K562 (cell line): ENCODE measurements around the gene ANKRD65.

Experiments used
- CBX5 ChIP-seq: IDR thresholded peaks from 2 replicates; pipeline ENCODE4 v1.6.1; 2014; ENCODE audit warnings: low read depth, borderline replicate concordance
- CEBPB ChIP-seq: fragments of 450-650 bp; IDR thresholded peaks from 2 replicates; pipeline ENCODE4 v1.6.1; 2016; ENCODE audit warnings: missing genetic modification characterization, missing compliant biosample characterization
- CTCF ChIP-seq, 3 experiments: IDR thresholded peaks in 2 of 3; conservative IDR thresholded peaks in 1 of 3; 2 replicates each; pipeline ENCODE4 v1.5.1; 2011 to 2012; ENCODE audit warnings: low read length in 3 of 3, mild to moderate bottlenecking in 3 of 3, control low read depth in 2 of 3, improper control_type of control experiment in 1 of 3, inconsistent platforms in 1 of 3, low read depth in 1 of 3, mixed read lengths in 1 of 3, moderate library complexity in 1 of 3; ENCODE audit not compliant: insufficient read depth in 2 of 3
- EZH2 ChIP-seq: IDR thresholded peaks from 2 replicates; pipeline ENCODE4 v1.6.1; 2012; ENCODE audit warnings: low read depth, mild to moderate bottlenecking, inconsistent platforms, low read length, borderline replicate concordance
- JUNB ChIP-seq: fragments of 450-650 bp; formaldehyde crosslinking; conservative IDR thresholded peaks from 2 replicates; pipeline ENCODE4 v1.4.0; 2020; ENCODE audit warnings: mild to moderate bottlenecking
- MIER1 ChIP-seq: fragments of 450-650 bp; IDR thresholded peaks from 2 replicates; pipeline ENCODE4 v1.6.1; 2016; ENCODE audit warnings: antibody characterized with exemption, mild to moderate bottlenecking, low read depth
- NR2C1 ChIP-seq, 2 experiments: fragments of 450-650 bp; IDR thresholded peaks; 2 replicates each; pipeline ENCODE4 v1.6.1; 2017; ENCODE audit warnings: mild to moderate bottlenecking in 2 of 2, antibody characterized with exemption in 1 of 2, inconsistent platforms in 1 of 2, missing compliant biosample characterization in 1 of 2, missing genetic modification characterization in 1 of 2
- POLR2A ChIP-seq: fragments of 450-650 bp; conservative IDR thresholded peaks from 2 replicates; pipeline ENCODE4 v1.6.1; 2016
- RCOR1 ChIP-seq, 2 experiments: IDR thresholded peaks; 2 replicates each; pipeline ENCODE4 v1.6.1; 2012; ENCODE audit warnings: low read depth in 2 of 2, low read length in 2 of 2, borderline replicate concordance in 1 of 2, improper control_type of control experiment in 1 of 2
- SMARCA4 ChIP-seq: fragments of 450-650 bp; IDR thresholded peaks from 2 replicates; pipeline ENCODE4 v1.6.1; 2016
- TSC22D4 ChIP-seq: fragments of 450-650 bp; IDR thresholded peaks from 2 replicates; pipeline ENCODE4 v1.6.1; 2016; ENCODE audit warnings: missing genetic modification characterization, missing biosample characterization, control low read depth
- YY1 ChIP-seq, 3 experiments: IDR thresholded peaks; 2 replicates each; pipeline ENCODE4 v1.6.1; 2011; ENCODE audit warnings: low read length in 2 of 3, mild to moderate bottlenecking in 2 of 3, moderate library complexity in 2 of 3, borderline replicate concordance in 1 of 3, control low read depth in 1 of 3, low read depth in 1 of 3; ENCODE audit not compliant: insufficient read depth in 3 of 3, insufficient replicate concordance in 2 of 3, control insufficient read depth in 1 of 3, insufficient read length in 1 of 3; ENCODE audit errors: extremely low read depth in 1 of 3
- TF ChIP-seq, protein P1 (sequence below), 2 experiments: fragments of 450-650 bp; IDR thresholded peaks; 2 replicates each; pipeline ENCODE4 v1.6.1; 2016

GRCh38 chr1:1374929-1375662 is 46.0 kb downstream of the ANKRD65 start, which contains the start of gene AURKAIP1:
- TF ChIP-seq CTCF (IDR thresholded peaks at IDR 0.05 in 2 of 3, conservative IDR thresholded peaks at IDR 0.05 in 1 of 3; ENCODE audit: insufficient read depth in 2 of 3, low read depth in 1 of 3, low read length in 3 of 3) = peak; percentile 35 to 61 (median 53)
- peak in 1 of 2 experiments; percentile 77; a peak in 3 of 4 replicates for TF ChIP-seq RCOR1 (IDR thresholded peaks at IDR 0.05; ENCODE audit: borderline replicate concordance in 1 of 2, low read depth in 2 of 2, low read length in 2 of 2)
- no peak for TF ChIP-seq EZH2
- 0 out of 2 replicates have a peak, but pooled peaks have one; percentile 18 for TF ChIP-seq MIER1
- peak; percentile 98 for TF ChIP-seq NR2C1 (IDR thresholded peaks at IDR 0.05)
- TF ChIP-seq NR2C1 (tag; IDR thresholded peaks at IDR 0.05) = peak; percentile 99
- TF ChIP-seq POLR2A = peak; percentile 93
- TF ChIP-seq SMARCA4 = no peak
- TF ChIP-seq YY1 (IDR thresholded peaks at IDR 0.05; ENCODE audit: borderline replicate concordance in 1 of 3, control insufficient read depth in 1 of 3, extremely low read depth in 1 of 3, insufficient read depth in 3 of 3, insufficient read length in 1 of 3, insufficient replicate concordance in 2 of 3, low read depth in 1 of 3, low read length in 2 of 3) = peak in 2 of 3 experiments; percentile 83 to 84
- no peak for TF ChIP-seq CEBPB
- no peak for TF ChIP-seq JUNB
- TF ChIP-seq, protein P1, sequence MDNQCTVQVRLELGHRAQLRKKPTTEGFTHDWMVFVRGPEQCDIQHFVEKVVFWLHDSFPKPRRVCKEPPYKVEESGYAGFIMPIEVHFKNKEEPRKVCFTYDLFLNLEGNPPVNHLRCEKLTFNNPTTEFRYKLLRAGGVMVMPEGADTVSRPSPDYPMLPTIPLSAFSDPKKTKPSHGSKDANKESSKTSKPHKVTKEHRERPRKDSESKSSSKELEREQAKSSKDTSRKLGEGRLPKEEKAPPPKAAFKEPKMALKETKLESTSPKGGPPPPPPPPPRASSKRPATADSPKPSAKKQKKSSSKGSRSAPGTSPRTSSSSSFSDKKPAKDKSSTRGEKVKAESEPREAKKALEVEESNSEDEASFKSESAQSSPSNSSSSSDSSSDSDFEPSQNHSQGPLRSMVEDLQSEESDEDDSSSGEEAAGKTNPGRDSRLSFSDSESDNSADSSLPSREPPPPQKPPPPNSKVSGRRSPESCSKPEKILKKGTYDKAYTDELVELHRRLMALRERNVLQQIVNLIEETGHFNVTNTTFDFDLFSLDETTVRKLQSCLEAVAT (IDR thresholded peaks at IDR 0.05) = peak in 1 of 2 experiments; percentile 51; a peak in 1 of 4 replicates
- TF ChIP-seq CBX5 = peak; percentile 77; the same call in 1 of the 2 replicates
- no peak for TF ChIP-seq TSC22D4 (tag)
